HEK293 (cell line): Measurements from ENCODE around the gene MYBBP1A.

ENCODE experiments used
- CTCF ChIA-PET: fragments of 350-600 bp; formaldehyde crosslinking; extraction: SDS; loops from one replicate; lab custom pipeline; 2021; ENCODE audit warnings: antibody characterized with exemption; lab: Yijun Ruan, JAX
- POLR2A ChIA-PET: fragments of 300-600 bp; formaldehyde crosslinking; extraction: SDS; loops from one replicate; lab custom pipeline; 2020; ENCODE audit warnings: antibody characterized with exemption, inconsistent platforms; lab: Yijun Ruan, JAX
- H3K27ac ChIP-seq: fragments of 200-500 bp; sonication (Bioruptor generic); 2 replicates; pipeline ENCODE4 v1.5.1; 2014; ENCODE audit warnings: low read depth, low read length, control low read depth, inconsistent platforms; ENCODE audit errors: extremely low read depth
- H3K36me3 ChIP-seq, 2 experiments: fragments of 200-500 bp in 1 of 2; sonication (Bioruptor generic) in 1 of 2; 1 replicate in 1 of 2; 2 replicates in 1 of 2; pipeline ENCODE4 v1.5.1; 2014 to 2017; ENCODE audit warnings: inconsistent platforms in 2 of 2, low read length in 2 of 2; ENCODE audit not compliant: control insufficient read depth in 2 of 2, insufficient read depth in 1 of 2
- H3K4me1 ChIP-seq: fragments of 200-500 bp; sonication (Bioruptor generic); 2 replicates; pipeline ENCODE4 v1.5.1; 2014; ENCODE audit warnings: mild to moderate bottlenecking, low read length, inconsistent platforms; ENCODE audit not compliant: control insufficient read depth, insufficient read depth
- H3K4me3 ChIP-seq: 2 replicates; pipeline ENCODE4 v1.5.1; 2011; ENCODE audit warnings: low read depth, mild to moderate bottlenecking, control low read depth, low read length, moderate library complexity
- H3K9me3 ChIP-seq: fragments of 200-500 bp; sonication (Bioruptor generic); 2 replicates; pipeline ENCODE4 v1.5.1; 2014; ENCODE audit warnings: low read depth, low read length, inconsistent platforms; ENCODE audit not compliant: control insufficient read depth, insufficient read depth
- CTCF ChIP-seq: fragments of 450-650 bp; formaldehyde crosslinking; IDR thresholded peaks from 2 replicates; pipeline ENCODE4 v1.5.1; 2016; ENCODE audit warnings: missing biosample characterization, missing genetic modification characterization
- EGR2 ChIP-seq: fragments of 450-650 bp; formaldehyde crosslinking; IDR thresholded peaks from 2 replicates; pipeline ENCODE4 v1.5.1; 2016; ENCODE audit warnings: low read depth, missing biosample characterization, missing genetic modification characterization
- GLI2 ChIP-seq: fragments of 450-650 bp; formaldehyde crosslinking; IDR thresholded peaks from 2 replicates; pipeline ENCODE4; 2017; ENCODE audit warnings: missing biosample characterization, missing genetic modification characterization, low read depth, borderline replicate concordance
- KLF8 ChIP-seq: fragments of 450-650 bp; formaldehyde crosslinking; IDR thresholded peaks from 2 replicates; pipeline ENCODE4 v1.5.1; 2016; ENCODE audit warnings: missing biosample characterization, missing genetic modification characterization
- SCRT2 ChIP-seq: fragments of 450-650 bp; formaldehyde crosslinking; IDR thresholded peaks from 2 replicates; pipeline ENCODE4 v1.5.1; 2016; ENCODE audit warnings: missing biosample characterization, missing genetic modification characterization
- YY1 ChIP-seq: fragments of 450-650 bp; formaldehyde crosslinking; IDR thresholded peaks from 2 replicates; pipeline ENCODE4 v1.5.1; 2018; ENCODE audit warnings: missing biosample characterization, missing genetic modification characterization
- ZBTB17 ChIP-seq: fragments of 450-650 bp; formaldehyde crosslinking; IDR thresholded peaks from 2 replicates; pipeline ENCODE4 v1.5.1; 2016; ENCODE audit warnings: missing biosample characterization, missing genetic modification characterization
- ZNF133 ChIP-seq: fragments of 450-650 bp; formaldehyde crosslinking; IDR thresholded peaks from 2 replicates; pipeline ENCODE4 v1.5.1; 2016; ENCODE audit warnings: missing biosample characterization, missing genetic modification characterization
- ZNF148 ChIP-seq: fragments of 450-650 bp; formaldehyde crosslinking; IDR thresholded peaks from 2 replicates; pipeline ENCODE4 v1.5.0; 2017; ENCODE audit warnings: missing biosample characterization, missing genetic modification characterization, borderline replicate concordance
- ZNF26 ChIP-seq: fragments of 450-650 bp; formaldehyde crosslinking; IDR thresholded peaks from 2 replicates; pipeline ENCODE4 v1.5.1; 2016; ENCODE audit warnings: missing biosample characterization, missing genetic modification characterization
- ZNF335 ChIP-seq: fragments of 450-650 bp; formaldehyde crosslinking; conservative IDR thresholded peaks from 2 replicates; pipeline ENCODE4 v1.5.1; 2016; ENCODE audit warnings: missing biosample characterization, missing genetic modification characterization
- ZNF433 ChIP-seq: fragments of 450-650 bp; formaldehyde crosslinking; IDR thresholded peaks from 2 replicates; pipeline ENCODE4 v1.5.1; 2016; ENCODE audit warnings: missing biosample characterization, missing genetic modification characterization, low read depth
- ZNF549 ChIP-seq: fragments of 450-650 bp; IDR thresholded peaks from 2 replicates; pipeline ENCODE4 v1.5.1; 2018; ENCODE audit warnings: missing biosample characterization, missing genetic modification characterization, mild to moderate bottlenecking, inconsistent platforms, moderate library complexity
- ZNF561 ChIP-seq: fragments of 450-650 bp; IDR thresholded peaks from 2 replicates; pipeline ENCODE4 v1.5.1; 2018; ENCODE audit warnings: missing biosample characterization, missing genetic modification characterization, borderline replicate concordance
- ZSCAN4 ChIP-seq: fragments of 450-650 bp; formaldehyde crosslinking; IDR thresholded peaks from 2 replicates; pipeline ENCODE4 v1.5.1; 2017; ENCODE audit warnings: missing biosample characterization, missing genetic modification characterization

Gene MYBBP1A

GRCh38 chr17:4573115-4573514 lies 17.9 kb upstream of the MYBBP1A start:
- TF ChIP-seq ZSCAN4 (tag by site-specific recombination): peak; percentile 99
- TF ChIP-seq ZNF26 (tag by site-specific recombination): no peak
- POLR2A ChIA-PET: no interaction called here
- no peak overlapping the region for H3K27ac ChIP-seq
- H3K4me3 ChIP-seq: no peak overlapping the region
- 0 out of 2 replicates have a peak, but pooled peaks cover 4% of the 10 kb centered on the region for H3K4me1 ChIP-seq
- CTCF ChIA-PET: no interaction called here
- H3K36me3 ChIP-seq: no peaks in the 10 kb centered on the region
- no peaks in the 10 kb centered on the region for H3K9me3 ChIP-seq

- H3K4me1 ChIP-seq: 0 out of 2 replicates have a peak, but pooled peaks cover 4% of the 10 kb centered on the region
- TF ChIP-seq KLF8 (tag by site-specific recombination) (no peak), GLI2 (tag by site-specific recombination) (no peak)
- H3K36me3 ChIP-seq: no peaks in the 10 kb centered on the region
- H3K9me3 ChIP-seq: no peaks in the 10 kb centered on the region
- no peak overlapping the region for H3K4me3 ChIP-seq
- ChIA-PET POLR2A (interaction anchor here (0.5 to 0.6 kb wide), 3 partner anchors 9 to 33 kb away, joined by 3 to 5 read pairs (median 4); no protein-coding TSS in a partner anchor), CTCF (interaction anchor here (0.6 to 8.7 kb wide), 3 partner anchors 9 to 52 kb away, joined by 3 to 289 read pairs (median 7); no protein-coding TSS in a partner anchor)
- no peak overlapping the region for H3K27ac ChIP-seq
These were observed 16.9 kb upstream of the MYBBP1A start for GRCh38 chr17:4572131-4572530.

- ChIA-PET CTCF (interaction anchor here (0.6 to 8.7 kb wide), 7 partner anchors 9 to 319 kb away, joined by 3 to 289 read pairs (median 20); partner anchors contain the start of genes GGT6 and SMTNL2), POLR2A (interaction anchor here (0.6 to 1.2 kb wide), 2 partner anchors 14 to 114 kb away, joined by 3 to 5 read pairs; partner anchors contain the start of gene MYBBP1A)
- TF ChIP-seq ZNF433 (tag by site-specific recombination) (no peak), ZSCAN4 (tag by site-specific recombination) (0 out of 2 replicates have a peak, but pooled peaks have one; percentile 29), EGR2 (no peak), SCRT2 (tag by site-specific recombination) (0 out of 2 replicates have a peak, but pooled peaks have one; percentile 16), ZNF148 (tag by site-specific recombination) (no peak), YY1 (tag by site-specific recombination) (no peak)
These were observed 14.4 kb upstream of the MYBBP1A start for GRCh38 chr17:4569591-4569990.

GRCh38 chr17:4566785-4567184 lies 11.6 kb upstream of the MYBBP1A start:
- Histone ChIP-seq H3K4me1 (no peaks in the 10 kb centered on the region), H3K27ac (no peak overlapping the region), H3K4me3 (no peak overlapping the region), H3K36me3 (no peaks in the 10 kb centered on the region), H3K9me3 (no peaks in the 10 kb centered on the region)
- ChIA-PET POLR2A (interaction anchor here (1.1 to 1.9 kb wide), 3 partner anchors 11 to 137 kb away, joined by 5 to 12 read pairs (median 9); partner anchors contain the start of genes MYBBP1A and PELP1), CTCF (interaction anchor here (0.5 to 8.7 kb wide), 66 partner anchors 10 to 502 kb away, joined by 3 to 289 read pairs (median 4); partner anchors contain the start of genes CHRNE, GLTPD2, MED11 and MYBBP1A)
- TF ChIP-seq ZNF561 (tag by site-specific recombination) (peak; percentile 48; the same call in 1 of the 2 replicates), ZNF335 (tag by site-specific recombination) (peak; percentile 70), ZNF133 (tag by site-specific recombination) (no peak), CTCF (tag by site-specific recombination) (peak; percentile 61), ZBTB17 (tag by site-specific recombination) (no peak), ZNF549 (tag by site-specific recombination) (no peak)

More at GRCh38 chr17:4569591-4569990, 14.4 kb upstream of the MYBBP1A start:
- Histone ChIP-seq H3K4me1 (no peaks in the 10 kb centered on the region), H3K4me3 (no peak overlapping the region), H3K27ac (no peak overlapping the region), H3K36me3 (no peaks in the 10 kb centered on the region), H3K9me3 (no peaks in the 10 kb centered on the region)
